Right forelimb (tissue), 1 donor: ENCODE measurements around the gene TNFRSF11A.

Experiments
- DNase-seq: peaks from one replicate; pipeline ENCODE4 v3.0.0-alpha.2; 2018

The TNFRSF11A gene

DNA sequence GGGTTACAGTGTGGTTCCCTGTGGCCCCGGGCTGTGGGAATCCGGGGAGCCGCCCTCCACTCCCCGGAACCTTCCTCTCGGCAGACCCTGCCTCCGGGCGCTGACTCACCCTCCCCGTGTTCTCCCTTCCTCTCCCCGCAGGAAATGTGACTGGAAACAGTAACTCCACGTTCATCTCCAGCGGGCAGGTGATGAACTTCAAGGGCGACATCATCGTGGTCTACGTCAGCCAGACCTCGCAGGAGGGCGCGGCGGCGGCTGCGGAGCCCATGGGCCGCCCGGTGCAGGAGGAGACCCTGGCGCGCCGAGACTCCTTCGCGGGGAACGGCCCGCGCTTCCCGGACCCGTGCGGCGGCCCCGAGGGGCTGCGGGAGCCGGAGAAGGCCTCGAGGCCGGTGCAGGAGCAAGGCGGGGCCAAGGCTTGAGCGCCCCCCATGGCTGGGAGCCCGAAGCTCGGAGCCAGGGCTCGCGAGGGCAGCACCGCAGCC is 59.5 kb downstream of the TNFRSF11A start:
- no peak for DNase-seq

DNA sequence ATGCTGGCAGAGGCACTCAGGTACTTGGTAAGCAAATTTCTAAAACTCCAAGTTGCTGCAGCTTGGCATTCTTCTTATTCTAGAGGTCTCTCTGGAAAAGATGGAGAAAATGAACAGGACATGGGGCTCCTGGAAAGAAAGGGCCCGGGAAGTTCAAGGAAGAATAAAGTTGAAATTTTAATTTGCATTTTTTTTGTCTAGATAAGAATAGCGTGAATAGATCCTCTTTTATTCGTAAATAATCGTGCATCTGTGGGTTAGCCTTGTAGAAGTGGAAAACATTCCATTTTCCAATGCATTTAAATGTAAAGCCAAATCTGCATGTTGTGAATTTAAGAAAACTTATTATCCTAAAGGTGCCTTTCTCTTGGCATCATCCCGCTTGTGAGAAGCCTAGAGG is 61.0 kb downstream of the TNFRSF11A start:
- DNase-seq: no peak

DNA sequence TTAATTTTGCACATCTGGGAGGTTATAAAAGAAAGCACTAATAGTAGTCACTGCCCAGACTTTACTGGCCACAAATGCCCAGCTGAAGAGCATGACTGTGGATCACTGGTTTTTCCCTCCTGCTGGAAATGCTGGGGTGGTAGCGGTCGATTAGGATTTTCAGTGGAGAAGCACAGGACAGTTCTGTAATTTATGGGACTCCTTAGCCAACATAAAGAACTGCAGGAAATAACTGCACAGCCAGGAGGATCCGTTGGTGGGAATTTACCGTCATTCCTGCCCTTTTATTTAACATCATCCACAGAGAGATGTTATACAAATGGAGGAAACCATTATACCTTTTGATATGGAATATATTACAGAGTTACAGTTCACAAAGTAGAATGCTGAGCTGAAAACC is 61.5 kb downstream of the TNFRSF11A start:
- DNase-seq: no peak

DNA sequence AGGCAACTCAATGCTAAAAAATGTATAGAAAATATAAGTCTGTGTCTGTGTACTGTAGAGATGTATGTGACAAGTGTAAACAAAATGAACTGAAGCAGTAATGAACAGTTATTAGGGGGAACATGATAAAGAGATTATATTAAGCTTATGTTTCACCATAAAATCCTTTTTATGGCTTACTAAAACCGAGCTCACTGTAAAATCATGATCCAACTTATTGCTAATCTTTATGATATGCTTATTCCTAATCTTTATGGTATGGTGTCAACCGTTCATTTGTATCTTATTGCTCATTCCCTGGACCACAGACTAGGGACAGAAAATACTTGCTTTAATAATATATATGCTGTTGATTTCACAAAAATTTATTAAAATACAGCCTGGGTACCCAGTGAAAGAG is 62.1 kb downstream of the TNFRSF11A start:
- no peak for DNase-seq

DNA sequence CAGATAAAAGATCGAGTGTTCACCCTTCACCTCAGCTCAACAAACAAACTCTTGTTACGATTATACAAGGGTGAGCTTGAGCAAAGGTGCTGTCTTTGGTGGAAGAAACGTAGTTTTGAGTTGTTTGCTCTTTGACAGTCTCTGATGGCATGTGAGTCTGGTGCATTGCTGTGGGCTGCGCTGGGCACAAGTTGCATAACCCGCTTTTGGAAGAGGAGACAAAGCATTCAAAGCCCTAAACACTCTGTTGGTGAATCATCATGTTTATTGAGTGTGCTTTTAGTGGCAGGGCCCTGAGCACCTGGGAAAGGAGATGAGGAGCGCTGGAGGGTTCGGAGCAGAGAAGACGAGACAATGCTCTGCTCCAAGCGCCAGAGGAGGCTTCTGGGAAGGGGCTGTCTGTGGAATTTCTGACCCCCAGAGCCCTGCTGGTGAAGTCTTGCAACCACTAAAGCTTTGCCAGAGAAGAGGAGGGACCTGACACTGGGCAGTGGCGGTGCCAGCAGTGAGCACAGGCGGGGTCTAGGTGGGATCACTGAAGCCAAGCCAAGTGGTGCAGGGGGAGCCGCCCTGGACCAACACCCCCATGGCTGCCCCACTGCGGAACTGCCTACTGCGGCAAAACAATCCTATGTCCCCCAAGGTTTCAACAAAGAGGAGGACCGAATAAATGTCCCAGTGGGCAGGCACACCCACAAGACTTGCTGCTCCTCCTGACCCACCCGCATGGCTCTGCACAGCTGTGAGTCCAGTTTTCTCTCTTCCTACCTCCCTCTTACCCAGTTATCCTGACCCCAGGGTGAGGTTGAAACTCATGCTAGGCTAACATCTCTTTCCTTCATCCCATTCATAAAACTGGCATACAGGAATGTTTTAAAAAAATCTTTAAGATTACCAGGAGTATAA is 64.0 kb downstream of the TNFRSF11A start:
- DNase-seq: no peak

DNA sequence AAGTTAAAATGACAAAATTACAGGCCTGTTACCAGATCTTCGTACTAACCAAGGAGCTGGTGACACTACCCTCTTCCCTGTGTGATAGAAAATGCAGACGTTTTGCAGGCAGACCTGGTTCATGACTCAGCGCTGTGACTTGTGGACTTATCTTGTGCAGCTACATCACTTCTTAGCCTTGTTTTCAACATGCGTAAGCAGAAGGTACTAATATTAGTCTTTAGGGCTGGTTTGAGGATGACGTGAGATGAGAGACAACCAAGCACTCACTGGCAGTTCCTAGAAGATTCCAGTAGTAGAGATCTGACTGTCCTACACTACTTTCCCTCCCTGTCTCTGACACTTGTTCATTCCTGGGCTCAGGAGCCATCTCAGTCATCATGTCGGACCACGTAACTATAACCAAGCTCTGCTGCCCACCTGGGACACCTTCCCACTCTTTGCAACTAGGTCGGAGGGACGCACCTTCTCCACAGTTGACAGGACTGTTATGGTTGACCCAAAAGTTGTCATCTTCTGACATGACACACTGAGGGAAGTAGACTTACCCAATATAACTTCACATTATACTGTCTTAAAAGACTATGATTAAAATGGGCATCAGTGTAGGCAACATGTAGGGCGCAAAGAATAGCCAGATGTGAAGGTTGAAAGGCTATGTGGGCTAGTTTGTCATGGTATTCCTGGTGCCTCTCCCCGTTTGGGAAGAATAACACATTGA is 64.8 kb downstream of the TNFRSF11A start:
- DNase-seq: no peak

DNA sequence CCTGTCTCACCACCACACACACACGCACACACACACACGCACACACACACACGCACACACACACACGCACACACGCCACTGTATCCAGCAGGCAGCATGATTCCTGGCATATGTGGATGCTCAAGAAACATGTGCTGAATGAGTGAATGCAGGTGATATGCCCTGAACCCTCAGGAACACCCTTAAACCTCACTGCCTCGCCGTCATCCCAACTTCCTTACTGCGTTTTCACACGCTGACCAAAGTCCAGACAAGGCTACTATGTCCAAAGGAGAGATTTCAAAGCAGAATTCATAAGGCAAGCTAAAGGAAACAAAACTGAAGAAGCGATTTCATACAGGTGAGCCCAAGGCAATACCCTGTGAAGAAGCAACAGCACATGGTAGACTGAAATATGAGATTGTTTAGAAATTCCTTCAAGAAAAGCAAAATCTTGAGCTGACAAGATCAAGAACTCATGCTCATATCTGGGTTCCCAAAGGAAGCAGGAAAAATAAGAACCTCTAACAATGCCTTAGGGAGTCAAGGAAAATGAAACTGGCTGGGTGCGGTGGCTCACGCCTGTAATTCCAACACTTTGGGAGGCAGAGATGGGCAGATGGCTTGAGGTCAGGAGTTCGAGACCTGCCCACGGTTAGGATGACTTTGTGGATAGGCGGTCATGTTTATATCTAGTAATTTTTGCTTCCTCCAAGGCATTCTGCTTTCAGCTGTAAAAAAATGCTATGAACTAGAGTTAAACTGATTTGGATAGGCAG is 69.1 kb downstream of the TNFRSF11A start:
- DNase-seq: no peak

DNA sequence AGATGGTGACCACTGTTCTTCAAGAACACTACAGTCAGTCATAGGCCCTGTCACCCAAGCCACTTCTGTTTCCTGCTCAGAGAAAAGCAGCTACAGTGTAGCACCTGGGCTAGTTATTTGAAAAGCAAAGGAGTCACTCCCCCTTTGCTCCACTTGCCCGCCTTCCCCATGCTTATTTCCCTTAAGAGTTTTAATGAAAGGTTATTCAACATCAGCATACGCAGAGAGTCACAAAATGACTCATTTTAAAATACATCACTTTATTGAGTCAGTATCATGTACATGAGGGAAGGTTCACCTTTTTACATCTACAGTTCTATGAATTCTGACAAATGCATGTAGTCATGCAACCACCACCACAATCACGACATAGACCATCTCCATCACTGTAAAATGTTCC is 71.3 kb downstream of the TNFRSF11A start:
- no peak for DNase-seq

DNA sequence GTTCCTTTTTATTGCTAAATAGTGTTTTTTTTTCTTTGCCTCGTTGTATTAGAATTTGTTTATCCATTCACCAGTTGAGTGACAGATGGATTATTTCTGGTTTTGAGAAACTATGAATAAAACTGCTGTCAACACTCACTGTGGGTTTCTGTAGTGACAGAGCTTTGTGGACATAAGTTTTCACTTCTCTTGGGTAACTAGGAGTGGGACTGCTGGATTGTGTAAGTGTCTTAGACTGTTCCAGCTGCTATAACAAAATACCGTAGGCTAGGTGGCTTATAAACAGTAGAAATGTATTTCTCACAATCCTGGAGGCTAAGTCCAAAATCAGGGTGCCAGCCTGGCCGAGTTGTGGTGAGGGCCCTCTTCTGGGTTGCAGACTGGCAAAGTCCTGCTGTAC is 71.9 kb downstream of the TNFRSF11A start:
- no peak for DNase-seq

DNA sequence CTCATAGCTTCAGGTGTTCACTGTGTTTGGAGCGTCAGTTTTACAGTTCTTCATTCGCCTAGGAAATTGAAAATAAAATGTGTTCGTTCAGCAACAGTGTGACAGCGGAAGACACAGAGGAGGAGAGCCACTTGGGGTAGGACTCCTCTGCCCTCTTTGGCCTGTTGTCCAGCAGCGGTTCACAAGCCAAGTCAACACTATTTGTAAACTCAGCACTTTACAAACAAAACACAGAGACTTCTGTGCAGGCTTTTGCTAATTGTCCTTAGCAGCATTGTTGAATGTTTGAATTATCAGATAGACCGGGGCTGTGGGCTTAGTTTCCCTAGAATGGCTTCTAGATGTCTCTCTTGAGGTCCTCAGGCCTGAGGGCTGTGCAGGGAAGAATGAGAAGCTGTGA is 73.2 kb downstream of the TNFRSF11A start:
- DNase-seq: no peak

DNA sequence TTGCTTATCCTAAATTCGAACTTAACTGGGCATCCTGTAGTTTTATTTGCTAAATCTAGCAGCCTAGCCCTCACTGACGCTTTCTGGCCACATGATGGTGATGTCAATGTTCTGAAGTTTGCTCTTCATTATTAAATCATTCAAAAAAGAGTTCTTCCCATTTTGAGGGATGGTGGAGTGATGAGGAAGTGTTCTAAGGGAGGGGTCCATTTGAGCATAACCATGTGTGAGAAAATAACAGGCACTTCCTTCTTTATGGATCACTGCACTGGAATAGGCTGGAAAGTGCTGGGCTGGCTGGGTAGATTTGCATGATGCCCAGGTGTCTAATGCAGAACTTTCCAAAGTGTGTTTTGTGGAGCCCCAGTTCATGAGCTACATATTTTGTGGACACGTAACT is 74.2 kb downstream of the TNFRSF11A start:
- no peak for DNase-seq

DNA sequence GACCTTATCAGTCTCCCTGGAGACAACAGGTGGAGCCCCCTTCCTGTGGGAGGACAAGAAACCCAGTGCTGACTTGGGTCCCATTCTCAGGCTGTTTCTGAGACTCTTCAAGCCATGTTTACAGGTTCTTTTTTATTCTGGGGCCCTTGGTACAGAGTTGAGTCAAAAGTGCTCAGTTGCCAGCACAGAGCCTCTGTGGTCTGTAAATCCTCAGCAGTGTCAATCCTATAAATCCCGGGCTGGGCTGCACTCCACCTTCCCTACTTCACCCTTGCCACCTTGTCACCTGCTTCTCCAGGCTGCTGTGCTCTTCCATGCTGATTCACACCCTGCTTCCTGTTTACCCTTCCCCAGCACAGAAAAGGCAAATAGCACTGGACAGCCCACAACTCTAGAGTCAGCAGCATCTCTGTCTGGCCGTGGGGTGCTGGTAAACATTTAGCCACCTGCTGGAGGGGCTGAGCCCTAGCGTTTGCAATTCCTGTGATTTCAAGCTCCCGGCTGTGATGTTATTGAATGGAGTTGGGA is 74.7 kb downstream of the TNFRSF11A start:
- DNase-seq: no peak

DNA sequence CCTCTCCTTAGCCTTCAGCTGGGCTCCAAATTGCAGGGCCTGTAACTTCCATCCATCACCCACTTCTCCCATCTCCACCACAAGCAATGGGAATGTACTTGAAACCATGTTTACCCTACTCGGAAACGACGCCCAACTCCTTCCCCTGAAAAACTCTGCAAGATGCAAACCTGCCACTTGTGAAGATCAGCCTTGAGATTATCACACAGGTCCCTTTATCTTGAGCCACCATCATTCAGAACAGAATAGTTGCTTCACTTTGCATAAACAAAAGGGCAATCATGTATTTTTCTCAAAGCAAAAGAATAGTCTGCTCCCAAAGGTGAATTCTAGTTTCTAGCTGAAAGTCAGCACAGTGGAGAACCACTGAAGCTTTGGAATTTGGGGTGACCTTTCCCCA is 75.8 kb downstream of the TNFRSF11A start:
- DNase-seq: no peak

DNA sequence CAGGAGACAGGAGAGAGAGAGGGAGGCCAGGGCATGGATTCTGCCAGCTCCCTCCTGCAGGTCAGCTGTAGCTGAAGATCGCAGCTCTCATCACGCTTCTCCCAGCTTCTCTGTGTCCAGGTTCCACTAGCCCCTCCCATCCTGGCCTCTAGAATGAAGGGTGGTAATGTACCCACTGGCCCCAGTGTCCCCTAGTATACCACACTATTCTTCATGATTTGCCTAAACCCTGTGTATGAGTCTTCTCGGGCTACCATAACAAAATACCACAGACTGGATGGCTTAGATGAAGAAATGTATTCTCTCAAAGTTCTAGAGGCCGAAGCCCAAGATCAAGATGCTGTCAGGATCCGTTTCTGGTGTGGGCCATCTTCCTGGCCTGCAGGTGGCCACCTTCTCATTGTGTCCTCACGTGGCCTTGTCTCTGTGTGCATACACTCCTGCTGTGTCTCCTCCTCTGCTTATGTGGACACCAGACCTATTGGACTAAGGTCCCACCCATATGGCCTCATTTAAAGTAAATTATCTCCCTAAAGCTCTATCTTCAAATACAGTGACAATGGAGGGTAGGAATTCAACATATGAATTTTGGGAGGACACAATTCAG is 77.3 kb downstream of the TNFRSF11A start:
- DNase-seq: no peak

DNA sequence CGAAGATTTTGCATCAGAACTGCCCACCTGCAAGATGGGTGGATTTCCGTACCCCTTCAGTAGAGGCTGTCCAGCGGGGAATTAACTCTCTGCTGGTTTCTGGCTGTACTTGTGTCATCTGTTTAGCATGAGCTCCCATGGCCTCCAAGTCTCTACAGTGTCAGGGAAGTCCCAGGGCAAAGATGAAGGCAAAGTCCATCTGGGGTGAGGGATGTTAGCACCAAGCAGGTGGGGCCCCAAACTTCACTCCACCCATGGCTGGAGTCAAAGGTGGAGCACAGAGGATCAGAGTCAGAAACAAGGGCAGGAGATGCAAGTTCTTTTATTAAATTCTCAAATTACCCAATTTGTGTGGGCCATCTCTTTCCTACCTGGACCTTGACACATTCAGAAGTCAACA is 78.0 kb downstream of the TNFRSF11A start:
- DNase-seq: no peak

DNA sequence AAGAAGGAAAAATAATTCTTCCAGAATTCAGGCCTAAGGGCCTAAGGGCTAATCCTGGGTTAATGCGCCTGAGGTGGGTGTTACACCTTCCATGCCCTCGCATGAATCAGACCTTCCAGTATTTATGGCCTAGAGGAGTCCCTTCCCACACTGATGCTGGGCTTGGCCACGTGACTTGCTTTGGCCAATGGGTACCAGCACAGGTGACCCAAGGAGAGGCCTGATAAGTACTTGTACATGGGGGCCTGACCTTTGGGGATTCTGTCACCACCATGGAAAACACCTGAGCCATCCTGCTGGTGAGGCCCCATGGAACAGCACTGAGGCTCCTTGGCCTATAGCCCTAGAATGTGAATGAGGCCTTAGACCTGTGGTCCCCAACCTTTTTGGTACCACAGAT is 79.8 kb downstream of the TNFRSF11A start:
- DNase-seq: no peak

DNA sequence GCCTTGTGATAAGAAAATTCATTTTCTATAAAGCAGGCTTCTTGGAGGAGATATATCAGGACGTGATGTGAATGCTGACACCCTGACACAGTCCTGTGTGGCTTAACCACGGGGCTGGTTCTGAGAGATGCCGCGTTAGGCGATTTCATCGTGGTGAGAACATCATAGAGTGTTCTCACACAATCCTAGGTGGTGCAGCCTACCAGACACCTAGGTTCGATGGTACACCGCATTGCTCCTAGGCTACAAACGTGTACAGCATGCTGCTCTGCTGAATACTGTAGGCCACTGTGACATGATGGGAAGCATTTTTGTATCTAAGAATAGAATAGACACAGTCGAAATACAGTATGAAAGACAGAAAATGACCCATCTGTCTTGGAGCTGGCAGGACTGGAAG is 82.5 kb downstream of the TNFRSF11A start:
- DNase-seq: no peak

DNA sequence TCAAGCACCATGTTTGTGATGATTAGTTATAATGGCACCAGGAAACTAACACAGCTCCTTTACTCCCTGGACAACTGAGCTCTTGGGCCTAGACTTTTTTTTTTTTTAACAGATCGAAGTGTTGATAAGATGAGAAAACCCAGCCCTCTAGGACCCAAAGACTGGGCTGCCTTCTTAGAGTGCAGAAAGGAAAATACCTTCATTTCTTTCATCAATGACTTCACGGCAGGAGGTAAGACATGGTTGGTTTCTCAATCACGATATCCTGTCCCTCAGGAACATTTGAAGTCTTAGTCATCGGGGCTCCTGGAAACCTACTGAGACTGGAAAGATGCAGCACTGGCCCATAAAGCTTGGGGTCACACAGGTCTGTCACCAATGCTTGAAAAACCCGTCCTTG is 84.7 kb downstream of the TNFRSF11A start:
- DNase-seq: no peak

DNA sequence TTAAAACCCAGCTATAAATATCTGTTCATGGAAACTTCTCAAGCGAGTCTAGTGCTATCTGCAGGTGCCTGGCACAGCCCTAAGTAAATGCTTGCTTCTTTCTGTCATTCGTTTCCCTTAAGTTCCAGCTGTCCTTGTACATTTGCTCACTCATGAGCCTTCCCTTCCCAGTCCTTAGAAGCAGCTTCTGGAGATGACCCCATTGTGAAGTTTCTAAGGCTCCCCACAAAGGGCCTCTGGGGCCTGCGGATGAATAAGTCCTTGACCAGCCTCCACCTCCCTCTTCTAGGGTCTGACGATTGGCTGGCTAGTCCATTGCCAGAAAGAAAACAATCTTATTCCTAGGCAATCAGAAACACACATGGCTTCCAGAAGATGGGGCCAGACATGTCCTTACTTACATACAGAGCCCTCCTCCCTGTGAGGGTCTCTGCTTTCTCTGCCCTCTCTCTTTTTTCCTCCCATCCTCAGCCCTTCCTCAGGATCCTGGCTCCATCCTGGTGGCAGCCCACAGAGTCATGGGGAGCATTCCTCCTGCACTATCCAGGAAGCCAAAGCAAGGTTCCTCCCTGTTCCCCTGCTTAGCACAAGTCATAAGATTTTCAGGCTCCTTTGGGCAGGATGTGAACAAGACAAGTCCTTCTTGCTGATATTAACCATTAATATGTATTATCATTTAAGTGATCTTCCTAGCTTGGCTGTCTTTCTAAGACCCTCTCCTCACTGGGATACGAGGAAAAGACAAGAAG is 87.3 kb downstream of the TNFRSF11A start:
- no peak for DNase-seq

DNA sequence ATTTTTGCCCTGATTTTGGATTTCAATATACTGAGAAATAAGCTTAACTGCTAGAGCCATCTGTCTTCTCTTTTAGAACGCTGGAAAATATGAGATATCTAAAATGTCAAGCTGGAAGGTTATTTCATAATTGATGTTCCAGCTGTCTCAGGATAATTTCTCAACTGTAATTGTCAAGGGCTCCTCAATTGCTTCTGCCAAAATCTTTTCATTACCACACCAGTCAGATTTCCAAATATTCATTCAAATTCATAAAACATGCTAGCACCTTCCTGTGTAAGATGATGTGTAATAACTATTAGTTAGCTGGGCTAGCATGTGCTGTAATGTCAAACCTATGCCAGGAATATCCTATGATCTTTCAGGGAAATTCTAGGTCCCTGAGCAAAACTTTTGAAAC is 88.1 kb downstream of the TNFRSF11A start:
- no peak for DNase-seq

DNA sequence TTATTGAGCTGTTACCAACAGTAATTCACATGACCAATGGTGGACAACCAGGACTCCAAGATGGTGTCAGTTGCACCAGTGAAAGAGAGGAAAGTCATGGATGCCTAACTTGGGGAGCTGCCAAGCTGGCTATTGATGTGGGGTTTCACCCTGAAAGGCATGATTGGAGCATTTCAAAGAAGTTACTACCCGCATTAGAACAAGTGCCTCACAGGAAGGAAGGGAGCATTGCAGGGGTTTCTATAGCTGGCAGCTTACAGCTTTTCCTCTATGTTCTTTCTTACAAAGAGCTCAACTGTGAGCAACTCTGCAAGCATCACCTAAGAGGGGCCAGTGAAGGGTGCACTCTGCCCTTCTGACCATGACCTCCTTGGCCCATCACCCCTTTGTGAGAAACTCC is 93.1 kb downstream of the TNFRSF11A start:
- DNase-seq: no peak

DNA sequence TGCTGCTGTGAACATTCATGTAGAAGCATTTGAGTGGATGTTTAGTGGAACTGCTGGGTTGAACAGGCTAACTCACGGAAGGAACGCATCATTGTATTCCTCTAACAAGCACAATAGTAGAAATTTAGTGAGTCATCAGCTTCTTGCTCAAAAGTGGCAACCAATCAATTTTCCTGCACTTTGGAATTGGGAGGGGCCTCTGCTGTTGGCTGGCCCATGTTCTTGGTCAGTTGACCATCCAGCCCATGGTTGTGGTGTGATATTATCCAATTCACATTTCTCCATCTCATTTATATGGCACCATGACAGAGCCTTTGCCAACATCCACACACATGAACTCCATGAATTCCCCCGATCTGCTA is 95.0 kb downstream of the TNFRSF11A start:
- no peak for DNase-seq
